Activated CD8-positive, alpha-beta memory T cell treated with anti-CD3 and anti-CD28 coated beads for 24 hours (primary cell): ENCODE data around the gene ULBP1.
"Not testable (repeated sequence)": the region's sequence is repeated elsewhere in the genome, so short reads cannot be mapped to it uniquely, and the experiment has no call there.

Source experiments
- DNase-seq: peaks from one replicate; pipeline ENCODE4 v3.0.0-alpha.2; 2020

The ULBP1 gene

GRCh38 chr6:149933461-149933860 is 30.3 kb upstream of the ULBP1 start:
- DNase-seq, result peak; percentile 50

GRCh38 chr6:149934249-149935156 is 29.2 kb upstream of the ULBP1 start:
- peak; percentile 86 for DNase-seq

- DNase-seq, result peak; percentile 55
Observed at GRCh38 chr6:149935246-149935645, 28.5 kb upstream of the ULBP1 start.

- DNase-seq, result peak; percentile 58
Observed at GRCh38 chr6:149935668-149936067, 28.1 kb upstream of the ULBP1 start.

- peak; percentile 56 for DNase-seq
Observed at GRCh38 chr6:149936743-149937142, 27.0 kb upstream of the ULBP1 start.

- not testable (repeated sequence) for DNase-seq
Observed at GRCh38 chr6:149938013-149938570, 25.7 kb upstream of the ULBP1 start.

- DNase-seq, result peak; percentile 79
Observed at GRCh38 chr6:149938571-149939355, 25.0 kb upstream of the ULBP1 start.

GRCh38 chr6:149939356-149939648 is 24.4 kb upstream of the ULBP1 start:
- no peak for DNase-seq

- peak; percentile 54 for DNase-seq
Observed at GRCh38 chr6:149939909-149940671, 23.7 kb upstream of the ULBP1 start.

GRCh38 chr6:149940672-149940982 is 23.1 kb upstream of the ULBP1 start:
- no peak for DNase-seq

GRCh38 chr6:149941583-149942460 is 21.9 kb upstream of the ULBP1 start, which contains the start of gene ULBP2:
Gene ULBP2, plus strand, starts transcription at chr6:149942014. Its CDS starts 59 bp downstream, at chr6:149942073.
- peak; percentile 92 for DNase-seq

GRCh38 chr6:149942461-149942829 is 21.3 kb upstream of the ULBP1 start:
- no peak for DNase-seq

GRCh38 chr6:149943321-149943720 is 20.4 kb upstream of the ULBP1 start:
- peak; percentile 52 for DNase-seq

GRCh38 chr6:149945276-149945675 is 18.5 kb upstream of the ULBP1 start:
- DNase-seq, result peak; percentile 41

- not testable (repeated sequence) for DNase-seq
Observed at GRCh38 chr6:149946631-149947030, 17.1 kb upstream of the ULBP1 start.

GRCh38 chr6:149947533-149947932 is 16.2 kb upstream of the ULBP1 start:
- not testable (repeated sequence) for DNase-seq

- DNase-seq, result peak; percentile 53
Observed at GRCh38 chr6:149948011-149948410, 15.7 kb upstream of the ULBP1 start.

- DNase-seq, result no peak
Observed at GRCh38 chr6:149948616-149949015, 15.1 kb upstream of the ULBP1 start.

- DNase-seq, result no peak
Observed at GRCh38 chr6:149950423-149950822, 13.3 kb upstream of the ULBP1 start.

- peak; percentile 50 for DNase-seq
Observed at GRCh38 chr6:149951096-149951495, 12.6 kb upstream of the ULBP1 start.

- DNase-seq, result peak; percentile 38
Observed at GRCh38 chr6:149951626-149952025, 12.1 kb upstream of the ULBP1 start.

GRCh38 chr6:149953390-149953789 is 10.4 kb upstream of the ULBP1 start:
- DNase-seq, result peak; percentile 43
